Panc1 (cell line): ENCODE data around the gene S100A7. TPM values are rescaled to one million over a fixed set of nuclear protein-coding genes. Genes with fewer than 3 reads are reported as not detected.

Experiments used
- ATAC-seq: fragments of 200-7000 bp; cut with Tn5 transposase; 2 replicates; pipeline ENCODE4 v1.9.1; 2020; ENCODE audit warnings: mild to moderate bottlenecking, moderate library complexity
- BruUV-seq: library from RNA; stranded (reverse); fragments of 400-500 nt; replicated peaks from 2 replicates; lab custom pipeline; 2021; lab: Mats Ljungman, UMichigan
- CTCF ChIA-PET: fragments of 300-600 bp; sonication (Branson Sonifier 250); formaldehyde crosslinking; loops from one replicate; lab custom pipeline; 2022; ENCODE audit warnings: antibody characterized with exemption; lab: Charles Lee
- POLR2A ChIA-PET: fragments of 300-600 bp; sonication (Branson Sonifier 250); formaldehyde crosslinking; loops from one replicate; lab custom pipeline; 2022; ENCODE audit warnings: antibody characterized with exemption; lab: Charles Lee
- DNase-seq: peaks from one replicate; pipeline ENCODE4 v3.0.0-alpha.2; 2010; ENCODE audit warnings: low read depth, low spot score
- H3K27ac ChIP-seq: 2 replicates; pipeline ENCODE4 v1.5.1; 2011; ENCODE audit warnings: mild to moderate bottlenecking, low read length, inconsistent platforms
- H3K27me3 ChIP-seq: fragments of 200-500 bp; sonication (Bioruptor generic); 2 replicates; pipeline ENCODE4 v1.6.0; 2014; ENCODE audit warnings: low read length, inconsistent platforms; ENCODE audit not compliant: control insufficient read depth, insufficient read depth
- H3K36me3 ChIP-seq: fragments of 200-500 bp; sonication (Bioruptor generic); 2 replicates; pipeline ENCODE4 v1.5.1; 2014; ENCODE audit warnings: inconsistent platforms, mild to moderate bottlenecking, low read length, moderate library complexity; ENCODE audit not compliant: control insufficient read depth, insufficient read depth
- H3K4me1 ChIP-seq: 2 replicates; pipeline ENCODE4 v1.5.1; 2011; ENCODE audit warnings: inconsistent platforms, mild to moderate bottlenecking, low read length, moderate library complexity; ENCODE audit not compliant: control insufficient read depth, insufficient read depth
- H3K4me3 ChIP-seq, 2 experiments: 2 replicates each; pipeline ENCODE4 v1.5.1; 2011 to 2012; ENCODE audit warnings: low read depth in 2 of 2, low read length in 2 of 2, mild to moderate bottlenecking in 2 of 2, inconsistent platforms in 1 of 2, moderate library complexity in 1 of 2
- H3K9me3 ChIP-seq: fragments of 200-500 bp; sonication (Bioruptor generic); 2 replicates; pipeline ENCODE4 v1.5.1; 2014; ENCODE audit warnings: low read depth, mild to moderate bottlenecking, inconsistent platforms, low read length, moderate library complexity; ENCODE audit not compliant: control insufficient read depth, insufficient read depth
- POLR2AphosphoS5 ChIP-seq: IDR thresholded peaks from 2 replicates; pipeline ENCODE4 v1.6.1; 2012; ENCODE audit warnings: mild to moderate bottlenecking, low read depth, low read length, moderate library complexity
- SIN3A ChIP-seq: IDR thresholded peaks from 2 replicates; pipeline ENCODE4 v1.6.1; 2012; ENCODE audit warnings: low read depth, mild to moderate bottlenecking, low read length, moderate library complexity, borderline replicate concordance; ENCODE audit not compliant: insufficient read depth
- TCF7L2 ChIP-seq: IDR thresholded peaks from 2 replicates; pipeline ENCODE4 v1.6.1; 2011; ENCODE audit warnings: mild to moderate bottlenecking, low read depth, low read length, inconsistent platforms
- in situ Hi-C: cut with HindIII; loops from 2 replicates; pipeline ENCODE4 v1.10.0; 2016; ENCODE audit warnings: low sequenced_read_pairs, low pct_unique_long_range_greater_than_20kb
- intact Hi-C: fragments of 100-400 bp; cut with micrococcal nuclease; formaldehyde crosslinking; loops from one replicate; pipeline ENCODE4 v1.10.0; 2022; ENCODE audit not compliant: unreplicated experiment
- total RNA-seq: library from RNA; stranded (reverse); gene quantifications from one replicate; pipeline ENCODE4 v1.2.1, GENCODE V29; 2021; ENCODE audit not compliant: unreplicated experiment
- TF ChIP-seq, protein P1 (sequence below): fragments of 450-650 bp; IDR thresholded peaks from 2 replicates; pipeline ENCODE4 v1.5.1; 2017; ENCODE audit warnings: mild to moderate bottlenecking
- TF ChIP-seq, protein P2 (sequence below), 2 experiments: IDR thresholded peaks; 2 replicates each; pipeline ENCODE4 v1.6.1; 2011 to 2012; ENCODE audit warnings: low read depth in 2 of 2, control low read depth in 1 of 2, low read length in 1 of 2, mild to moderate bottlenecking in 1 of 2, moderate library complexity in 1 of 2; ENCODE audit not compliant: insufficient read depth in 1 of 2

Gene S100A7
- total RNA-seq, 1 experiment from 2014 or later = not detected

- ATAC-seq (no peak), DNase-seq (no peak)
- H3K27me3 ChIP-seq = no peaks in the 10 kb centered on the region
- no peak overlapping the region for H3K4me3 ChIP-seq
- ChIA-PET CTCF (interaction anchor here (0.9 to 3.2 kb wide), 2 partner anchors 136 to 140 kb away, joined by 3 to 26 read pairs; partner anchors contain the start of gene S100A9), POLR2A (no interaction called here)
- BruUV-seq = no TSS peak
- H3K36me3 ChIP-seq = no peaks in the 10 kb centered on the region
- no peak overlapping the region for H3K27ac ChIP-seq
- H3K9me3 ChIP-seq = no peaks in the 10 kb centered on the region
- TF ChIP-seq TCF7L2 = no peak
- no peak for TF ChIP-seq SIN3A
- TF ChIP-seq, protein P1, sequence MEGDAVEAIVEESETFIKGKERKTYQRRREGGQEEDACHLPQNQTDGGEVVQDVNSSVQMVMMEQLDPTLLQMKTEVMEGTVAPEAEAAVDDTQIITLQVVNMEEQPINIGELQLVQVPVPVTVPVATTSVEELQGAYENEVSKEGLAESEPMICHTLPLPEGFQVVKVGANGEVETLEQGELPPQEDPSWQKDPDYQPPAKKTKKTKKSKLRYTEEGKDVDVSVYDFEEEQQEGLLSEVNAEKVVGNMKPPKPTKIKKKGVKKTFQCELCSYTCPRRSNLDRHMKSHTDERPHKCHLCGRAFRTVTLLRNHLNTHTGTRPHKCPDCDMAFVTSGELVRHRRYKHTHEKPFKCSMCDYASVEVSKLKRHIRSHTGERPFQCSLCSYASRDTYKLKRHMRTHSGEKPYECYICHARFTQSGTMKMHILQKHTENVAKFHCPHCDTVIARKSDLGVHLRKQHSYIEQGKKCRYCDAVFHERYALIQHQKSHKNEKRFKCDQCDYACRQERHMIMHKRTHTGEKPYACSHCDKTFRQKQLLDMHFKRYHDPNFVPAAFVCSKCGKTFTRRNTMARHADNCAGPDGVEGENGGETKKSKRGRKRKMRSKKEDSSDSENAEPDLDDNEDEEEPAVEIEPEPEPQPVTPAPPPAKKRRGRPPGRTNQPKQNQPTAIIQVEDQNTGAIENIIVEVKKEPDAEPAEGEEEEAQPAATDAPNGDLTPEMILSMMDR = no peak
- TF ChIP-seq, protein P2, sequence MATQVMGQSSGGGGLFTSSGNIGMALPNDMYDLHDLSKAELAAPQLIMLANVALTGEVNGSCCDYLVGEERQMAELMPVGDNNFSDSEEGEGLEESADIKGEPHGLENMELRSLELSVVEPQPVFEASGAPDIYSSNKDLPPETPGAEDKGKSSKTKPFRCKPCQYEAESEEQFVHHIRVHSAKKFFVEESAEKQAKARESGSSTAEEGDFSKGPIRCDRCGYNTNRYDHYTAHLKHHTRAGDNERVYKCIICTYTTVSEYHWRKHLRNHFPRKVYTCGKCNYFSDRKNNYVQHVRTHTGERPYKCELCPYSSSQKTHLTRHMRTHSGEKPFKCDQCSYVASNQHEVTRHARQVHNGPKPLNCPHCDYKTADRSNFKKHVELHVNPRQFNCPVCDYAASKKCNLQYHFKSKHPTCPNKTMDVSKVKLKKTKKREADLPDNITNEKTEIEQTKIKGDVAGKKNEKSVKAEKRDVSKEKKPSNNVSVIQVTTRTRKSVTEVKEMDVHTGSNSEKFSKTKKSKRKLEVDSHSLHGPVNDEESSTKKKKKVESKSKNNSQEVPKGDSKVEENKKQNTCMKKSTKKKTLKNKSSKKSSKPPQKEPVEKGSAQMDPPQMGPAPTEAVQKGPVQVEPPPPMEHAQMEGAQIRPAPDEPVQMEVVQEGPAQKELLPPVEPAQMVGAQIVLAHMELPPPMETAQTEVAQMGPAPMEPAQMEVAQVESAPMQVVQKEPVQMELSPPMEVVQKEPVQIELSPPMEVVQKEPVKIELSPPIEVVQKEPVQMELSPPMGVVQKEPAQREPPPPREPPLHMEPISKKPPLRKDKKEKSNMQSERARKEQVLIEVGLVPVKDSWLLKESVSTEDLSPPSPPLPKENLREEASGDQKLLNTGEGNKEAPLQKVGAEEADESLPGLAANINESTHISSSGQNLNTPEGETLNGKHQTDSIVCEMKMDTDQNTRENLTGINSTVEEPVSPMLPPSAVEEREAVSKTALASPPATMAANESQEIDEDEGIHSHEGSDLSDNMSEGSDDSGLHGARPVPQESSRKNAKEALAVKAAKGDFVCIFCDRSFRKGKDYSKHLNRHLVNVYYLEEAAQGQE (IDR thresholded peaks at IDR 0.05; ENCODE audit: insufficient read depth in 1 of 2, low read depth in 2 of 2, low read length in 1 of 2) = no peak
- TF ChIP-seq POLR2AphosphoS5 = no peak
- in situ Hi-C loops (loop anchor here (10.0 kb wide), 1 partner anchor 139 kb away; the partner anchor contains the start of gene S100A9), intact Hi-C loops (loop anchor here (10.0 kb wide), 1 partner anchor 89 kb away; no protein-coding TSS in a partner anchor)
- H3K4me1 ChIP-seq = peaks cover 15% of the 10 kb centered on the region
These were observed 33.0 kb upstream of the S100A7 start for GRCh38 chr1:153493343-153493960.

GRCh38 chr1:153490272-153491051, 30.0 kb upstream of the S100A7 start:
- no TSS peak for BruUV-seq
- TF ChIP-seq, protein P1 = no peak
- TF ChIP-seq POLR2AphosphoS5 (no peak), TCF7L2 (no peak), SIN3A (no peak)
- TF ChIP-seq, protein P2 (IDR thresholded peaks at IDR 0.05; ENCODE audit: insufficient read depth in 1 of 2, low read depth in 2 of 2, low read length in 1 of 2) = no peak
- Histone ChIP-seq H3K27ac (peak overlapping the region; percentile 52), H3K4me1 (peaks cover 15% of the 10 kb centered on the region), H3K36me3 (no peaks in the 10 kb centered on the region), H3K27me3 (no peaks in the 10 kb centered on the region), H3K4me3 (peak overlapping the region in 1 of 2 experiments; percentile 12; a peak in 1 of 4 replicates), H3K9me3 (no peaks in the 10 kb centered on the region)
- in situ Hi-C loops (loop anchor here (10.0 kb wide), 1 partner anchor 136 kb away; the partner anchor contains the start of gene S100A9), intact Hi-C loops (loop anchor here (10.0 kb wide), 1 partner anchor 86 kb away; no protein-coding TSS in a partner anchor)
- DNase-seq (peak; percentile 93), ATAC-seq (peak; percentile 89)
- ChIA-PET POLR2A (no interaction called here), CTCF (interaction anchor here (1.0 to 1.1 kb wide), 2 partner anchors 135 to 137 kb away, joined by 3 to 4 read pairs; no protein-coding TSS in a partner anchor)
